Upper lobe of left lung (tissue), 4 donors: ENCODE results near the gene COL27A1.

Source experiments
- POLR2AphosphoS5 ChIP-seq, 2 donors: sonication (generic); formaldehyde crosslinking; IDR thresholded peaks; one replicate each; pipeline ENCODE4 v1.5.1; 2017; ENCODE audit warnings: antibody characterized with exemption in 2 of 2
- TF ChIP-seq, protein P1 (sequence below), 6 experiments: fragments of 450-650 bp in 4 of 6; fragments of 200-600 bp in 2 of 6; sonication (generic) in 2 of 6; IDR thresholded peaks; one replicate each; pipeline ENCODE4 v1.5.1; 2016 to 2019; ENCODE audit warnings: antibody characterized with exemption in 6 of 6

DNA sequence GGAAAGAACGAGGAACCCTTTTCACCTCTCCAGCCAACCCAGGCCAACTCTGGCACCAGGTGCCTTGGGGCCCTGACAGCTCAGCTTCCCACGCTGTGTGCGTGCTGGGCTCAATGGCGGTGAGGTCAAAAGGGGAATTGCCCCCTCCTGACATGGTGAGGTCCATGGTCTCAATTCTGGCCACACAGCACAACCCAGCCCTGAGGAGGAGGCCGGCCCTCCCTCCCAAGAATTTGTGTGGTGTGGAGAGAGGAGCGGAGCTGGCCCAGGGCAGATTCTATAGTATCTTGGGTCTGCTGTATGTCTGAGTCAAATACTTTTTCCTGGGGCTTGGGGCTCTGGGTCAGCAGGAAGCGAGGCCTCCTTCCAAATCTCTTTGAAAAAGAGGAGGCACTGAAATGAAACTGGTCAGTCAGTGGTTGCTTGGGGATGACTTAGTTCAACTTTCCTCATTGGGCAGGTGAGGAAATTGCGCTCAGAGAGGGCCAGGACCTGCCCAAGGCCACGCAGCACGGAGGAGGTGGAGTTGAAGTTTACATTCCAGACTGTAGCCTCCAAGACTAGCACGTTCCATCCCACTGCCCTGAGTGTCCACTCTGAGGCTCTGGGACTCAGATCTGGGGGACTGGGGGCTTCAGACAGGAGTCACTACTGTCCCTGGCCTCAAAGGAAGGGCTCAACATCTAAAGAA lies 15.6 kb downstream of the COL27A1 start:
- TF ChIP-seq, protein P1, sequence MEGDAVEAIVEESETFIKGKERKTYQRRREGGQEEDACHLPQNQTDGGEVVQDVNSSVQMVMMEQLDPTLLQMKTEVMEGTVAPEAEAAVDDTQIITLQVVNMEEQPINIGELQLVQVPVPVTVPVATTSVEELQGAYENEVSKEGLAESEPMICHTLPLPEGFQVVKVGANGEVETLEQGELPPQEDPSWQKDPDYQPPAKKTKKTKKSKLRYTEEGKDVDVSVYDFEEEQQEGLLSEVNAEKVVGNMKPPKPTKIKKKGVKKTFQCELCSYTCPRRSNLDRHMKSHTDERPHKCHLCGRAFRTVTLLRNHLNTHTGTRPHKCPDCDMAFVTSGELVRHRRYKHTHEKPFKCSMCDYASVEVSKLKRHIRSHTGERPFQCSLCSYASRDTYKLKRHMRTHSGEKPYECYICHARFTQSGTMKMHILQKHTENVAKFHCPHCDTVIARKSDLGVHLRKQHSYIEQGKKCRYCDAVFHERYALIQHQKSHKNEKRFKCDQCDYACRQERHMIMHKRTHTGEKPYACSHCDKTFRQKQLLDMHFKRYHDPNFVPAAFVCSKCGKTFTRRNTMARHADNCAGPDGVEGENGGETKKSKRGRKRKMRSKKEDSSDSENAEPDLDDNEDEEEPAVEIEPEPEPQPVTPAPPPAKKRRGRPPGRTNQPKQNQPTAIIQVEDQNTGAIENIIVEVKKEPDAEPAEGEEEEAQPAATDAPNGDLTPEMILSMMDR (IDR thresholded peaks at IDR 0.05): no peak
- no peak for TF ChIP-seq POLR2AphosphoS5 (IDR thresholded peaks at IDR 0.05)
